Erythroblast (primary cell): Measurements from ENCODE around the gene MYL10.

Experiments
- GATA1 ChIP-seq: IDR thresholded peaks from 2 replicates; pipeline ENCODE4 v1.6.1; 2011; ENCODE audit warnings: low read depth, mild to moderate bottlenecking, control low read depth, low read length, moderate library complexity
- POLR2A ChIP-seq: IDR thresholded peaks from 2 replicates; pipeline ENCODE4 v1.6.1; 2011; ENCODE audit warnings: mild to moderate bottlenecking, low read length

DNA sequence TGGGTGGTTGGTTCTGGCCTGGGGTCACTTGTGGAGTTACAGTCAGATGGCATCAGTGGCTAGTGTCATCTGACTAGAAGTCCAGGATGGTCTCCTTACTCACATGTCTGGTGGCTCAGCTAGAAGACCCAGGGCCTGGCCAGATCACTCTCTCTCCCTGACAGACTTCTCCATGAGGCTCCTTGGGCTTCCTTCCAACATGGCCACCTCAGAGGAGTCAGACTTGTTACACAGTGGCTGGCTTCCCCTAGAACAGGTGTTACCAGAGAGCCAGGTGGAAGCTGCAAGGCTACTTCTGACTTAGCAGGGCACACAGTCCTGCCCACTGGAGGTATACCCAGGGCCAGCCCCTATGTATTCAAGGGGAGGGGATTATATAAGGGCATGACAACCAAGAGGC is 44.2 kb upstream of the MYL10 start:
- TF ChIP-seq POLR2A (no peak), GATA1 (no peak)
